Activated CD4-positive, alpha-beta T cell treated with anti-CD3 and anti-CD28 coated beads, Interleukin-2, amount 50 U/mL, for 4 hours (primary cell): ENCODE measurements around the gene ETNK1.

Source experiments
- DNase-seq, 2 experiments: peaks; one replicate each; pipeline ENCODE4 v3.0.0-alpha.2; 2020

ETNK1 gene

GRCh38 chr12:22640851-22641250, 15.9 kb downstream of the ETNK1 start:
- no peak for DNase-seq

- DNase-seq: no peak
These were observed 16.5 kb downstream of the ETNK1 start for GRCh38 chr12:22641353-22642053.

DNA sequence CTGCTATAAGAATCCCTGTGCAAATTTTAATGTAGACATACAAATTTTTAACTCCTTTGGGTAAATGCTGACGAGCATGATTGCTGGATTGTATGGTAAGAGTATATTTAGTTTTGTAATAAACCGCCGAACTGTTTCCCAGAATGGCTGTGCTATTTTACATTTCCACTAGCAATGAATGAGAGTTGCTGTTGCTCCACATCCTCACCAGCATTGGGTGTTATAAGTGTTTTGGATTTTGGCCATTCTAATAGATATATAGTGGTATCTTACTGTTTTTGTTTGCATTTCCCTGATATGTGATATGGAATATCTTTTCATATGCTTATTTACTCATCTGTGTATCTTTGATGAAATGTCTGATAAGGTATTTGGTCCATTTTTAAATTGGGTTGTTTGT, 23.7 kb downstream of the ETNK1 start:
- DNase-seq: no peak

- DNase-seq: no peak
These were observed 28.1 kb downstream of the ETNK1 start for GRCh38 chr12:22653075-22653474.

- DNase-seq: no peak
These were observed 28.8 kb downstream of the ETNK1 start for GRCh38 chr12:22653791-22654190.

DNA sequence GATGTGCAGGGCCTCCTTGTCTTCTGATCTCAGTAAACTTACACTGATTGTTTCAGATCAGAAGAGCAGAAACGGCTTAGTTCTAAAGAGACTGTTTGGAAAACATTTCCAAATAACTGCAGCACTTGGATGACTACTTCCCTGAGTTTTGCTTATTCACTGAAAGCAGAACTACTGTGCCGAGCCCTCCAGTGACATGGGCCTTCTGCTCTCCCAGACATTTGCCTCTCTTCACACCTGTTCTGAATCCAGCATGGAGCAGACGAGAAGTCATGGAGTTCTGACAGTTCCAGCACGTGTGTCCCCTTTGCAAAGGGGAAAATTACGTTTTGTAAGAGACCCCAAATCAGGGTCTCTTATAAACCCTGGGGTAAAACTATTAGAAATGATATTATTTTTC, 31.4 kb downstream of the ETNK1 start:
- no peak for DNase-seq

DNA sequence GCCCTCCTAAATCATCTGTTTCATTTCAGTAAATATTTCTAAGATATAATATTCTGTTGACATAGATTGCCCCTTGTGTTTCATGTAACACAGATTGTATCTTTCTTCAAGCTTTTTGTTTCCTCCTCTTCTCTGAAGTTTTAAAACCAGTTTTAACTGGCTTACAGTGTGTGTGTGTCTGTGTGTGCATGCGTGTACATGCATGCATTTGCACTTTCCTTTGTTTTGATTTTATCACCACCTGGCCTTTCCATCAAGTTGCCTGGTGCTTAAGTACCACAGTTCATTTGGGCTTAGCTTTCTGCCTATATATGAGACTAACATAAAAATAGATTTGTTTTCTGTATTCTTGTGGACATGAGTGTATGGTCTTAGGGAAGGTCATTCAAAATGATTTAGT, 31.9 kb downstream of the ETNK1 start:
- DNase-seq: no peak

DNA sequence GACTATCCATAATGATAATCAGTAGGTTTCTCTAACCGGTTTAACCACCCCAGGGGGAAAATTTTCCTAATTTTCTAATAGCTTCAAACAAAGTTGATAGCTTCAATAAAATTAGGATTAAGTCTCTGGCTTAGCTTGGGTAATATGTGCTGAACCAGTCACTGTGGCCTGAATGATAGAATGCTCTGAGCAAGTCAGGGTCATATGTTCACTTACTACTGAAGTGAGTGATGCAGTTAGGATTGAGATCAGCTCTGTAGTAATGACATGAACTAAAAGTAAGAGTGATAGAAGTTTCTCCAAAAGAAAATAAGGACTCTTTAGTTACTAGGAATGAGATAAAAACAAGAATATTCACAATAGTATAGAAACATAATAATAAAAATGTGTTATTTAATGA, 32.6 kb downstream of the ETNK1 start:
- DNase-seq: no peak

GRCh38 chr12:22658214-22658613, 33.2 kb downstream of the ETNK1 start:
- no peak for DNase-seq

DNA sequence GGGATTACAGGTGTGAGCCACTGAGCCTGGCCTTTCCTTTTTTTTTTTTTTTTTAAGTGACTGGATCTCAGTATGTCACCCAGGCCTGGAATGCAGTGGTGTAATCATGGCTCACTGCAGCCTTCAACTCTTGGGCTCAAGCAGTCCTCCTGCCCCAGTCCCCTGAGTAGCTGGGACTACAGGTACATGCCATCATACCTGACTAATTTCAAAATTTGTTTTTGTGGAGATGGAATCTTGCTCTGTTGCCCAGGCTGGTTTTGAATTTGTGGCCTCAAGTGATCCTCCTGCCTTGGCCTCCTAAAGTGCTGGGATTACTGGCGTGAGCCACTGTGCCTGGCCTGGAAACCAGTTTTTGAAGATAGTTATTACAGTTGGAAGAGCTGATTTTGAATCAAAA, 37.4 kb downstream of the ETNK1 start:
- no peak for DNase-seq

GRCh38 chr12:22665476-22665875, 40.5 kb downstream of the ETNK1 start:
- no peak for DNase-seq

GRCh38 chr12:22667122-22667521, 42.2 kb downstream of the ETNK1 start:
- no peak for DNase-seq

GRCh38 chr12:22668441-22668840, 43.5 kb downstream of the ETNK1 start:
- DNase-seq: no peak

DNA sequence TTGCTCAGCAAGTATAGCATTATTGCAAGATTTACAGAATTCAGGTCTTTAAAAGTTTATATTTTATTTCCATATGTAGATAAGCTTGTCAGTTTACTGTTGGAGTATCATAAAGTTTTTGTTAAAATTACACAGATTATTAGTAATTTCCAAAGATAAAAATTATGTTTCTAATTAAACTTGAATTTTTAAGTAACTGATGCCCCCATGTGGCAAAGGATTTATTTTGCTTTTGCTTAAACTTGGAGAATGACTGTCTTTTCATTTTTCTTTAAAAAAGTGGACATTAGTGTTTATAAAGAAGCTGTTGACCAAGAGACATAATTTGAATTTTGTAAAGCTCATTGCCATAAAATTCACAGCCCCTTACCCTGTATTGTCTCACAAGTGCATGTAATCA, 45.8 kb downstream of the ETNK1 start:
- DNase-seq: no peak

DNA sequence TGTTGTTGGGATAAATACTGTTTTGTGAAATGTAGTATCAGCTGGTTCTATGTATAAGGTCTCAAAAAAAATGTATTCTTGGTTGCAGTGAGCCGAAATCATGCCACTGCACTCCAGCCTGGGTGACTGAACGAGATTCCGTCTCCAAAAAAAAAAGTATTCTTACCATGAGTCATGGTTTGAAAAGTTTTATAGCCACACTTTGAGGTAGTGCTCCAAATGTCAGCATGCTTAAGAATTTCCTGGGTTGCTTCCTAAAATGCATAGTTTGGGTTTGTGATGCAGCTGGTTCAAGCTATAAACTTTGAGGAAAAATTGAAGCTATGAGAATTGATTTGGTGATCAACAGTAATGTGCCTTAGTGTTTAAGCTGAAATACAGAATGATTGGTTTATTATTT, 48.0 kb downstream of the ETNK1 start:
- DNase-seq: no peak

GRCh38 chr12:22677781-22678574, 53.0 kb downstream of the ETNK1 start:
- DNase-seq: no peak

- no peak for DNase-seq
These were observed 57.7 kb downstream of the ETNK1 start for GRCh38 chr12:22682663-22683062.

DNA sequence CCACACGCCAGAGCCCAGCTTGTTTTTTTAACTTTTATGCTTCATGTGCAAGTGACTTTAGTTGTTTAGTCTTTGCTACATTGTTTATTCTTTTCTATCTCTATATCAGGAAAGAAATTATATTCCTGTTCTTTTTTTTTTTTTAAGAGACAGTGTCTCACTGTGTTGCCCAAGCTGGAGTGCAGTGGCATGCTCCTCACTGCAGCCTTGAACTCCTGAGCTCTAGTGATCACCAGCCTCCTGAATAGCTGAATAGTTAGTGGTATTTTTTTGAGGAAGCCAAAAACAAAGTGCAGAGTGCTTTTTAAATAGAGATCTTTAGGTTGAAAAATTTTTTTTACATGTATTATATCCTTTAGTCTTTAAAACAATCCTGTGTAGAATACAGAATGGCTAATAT, 58.2 kb downstream of the ETNK1 start:
- no peak for DNase-seq

- no peak for DNase-seq
These were observed 59.5 kb downstream of the ETNK1 start for GRCh38 chr12:22684140-22685118.

DNA sequence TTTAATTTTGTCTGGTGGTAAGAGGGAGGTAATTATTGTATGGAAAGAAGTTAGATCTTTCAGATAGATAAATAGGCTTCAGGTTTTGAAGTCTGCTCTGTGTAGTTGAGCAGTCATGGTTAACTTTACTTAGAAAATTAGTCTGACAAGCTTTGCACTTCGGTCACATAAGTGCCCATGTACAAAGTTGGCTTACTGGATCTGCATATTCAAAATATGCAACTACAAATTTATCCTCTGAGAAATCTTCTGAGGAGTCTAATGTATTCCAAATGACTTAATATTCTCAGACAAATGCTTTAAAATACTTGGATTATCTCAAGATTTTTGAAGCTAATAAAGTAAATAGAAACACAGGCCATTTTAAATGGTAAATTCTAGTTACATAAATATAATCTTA, 61.2 kb downstream of the ETNK1 start:
- no peak for DNase-seq

DNA sequence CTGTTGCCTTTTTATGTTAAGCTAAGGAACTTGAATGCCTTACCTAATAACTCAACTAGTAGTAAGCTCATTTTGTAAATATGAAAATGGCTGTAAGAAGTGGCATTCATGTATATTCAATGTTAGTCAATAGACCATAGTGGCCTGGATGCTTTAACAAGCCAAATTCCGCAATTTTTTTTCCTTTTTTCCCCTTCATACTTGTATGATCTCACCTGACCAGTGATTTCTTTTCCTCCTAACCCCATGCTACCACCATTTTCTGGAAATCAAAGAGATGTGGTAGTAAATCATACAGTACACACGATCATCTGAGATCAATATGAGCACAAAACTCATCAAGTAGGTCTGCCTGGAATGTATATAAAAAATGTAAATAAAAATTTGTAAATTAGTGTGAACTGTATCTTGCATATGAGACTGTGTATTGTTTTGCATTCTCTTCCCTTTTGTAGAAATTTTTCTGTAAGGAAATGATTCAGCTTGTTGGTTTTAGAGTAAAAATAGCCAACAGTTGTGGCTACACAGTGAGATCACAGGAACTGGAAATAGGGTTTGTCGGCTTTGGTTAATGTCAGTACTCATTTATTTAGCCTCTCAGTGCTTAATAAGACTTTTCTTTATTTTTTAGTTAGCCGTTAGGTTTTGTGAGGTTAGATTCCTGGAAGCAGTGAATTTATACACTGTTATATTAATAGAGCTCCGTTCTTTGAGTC, 62.5 kb downstream of the ETNK1 start:
- no peak for DNase-seq

- no peak for DNase-seq
These were observed 64.9 kb downstream of the ETNK1 start for GRCh38 chr12:22689876-22690275.

DNA sequence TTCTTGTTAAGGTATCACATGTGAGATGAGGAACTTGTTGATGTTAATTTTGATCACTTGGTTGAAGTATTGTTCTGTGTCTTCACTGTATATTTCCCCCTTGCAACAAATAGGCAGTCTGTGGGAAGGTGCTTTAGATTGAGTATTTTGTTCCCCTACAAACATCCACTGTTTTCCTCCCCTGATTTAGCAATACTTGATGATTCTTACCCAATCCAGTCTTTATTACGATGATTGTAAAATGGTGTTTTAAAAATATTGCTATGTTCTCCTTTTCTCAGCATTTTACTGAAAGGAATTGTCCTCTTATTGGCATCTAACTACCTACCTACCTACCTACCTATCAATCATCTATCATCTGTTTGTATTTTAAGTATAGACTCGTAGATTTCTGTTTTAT, 66.3 kb downstream of the ETNK1 start:
- DNase-seq: no peak
